Right lung (tissue), 5 donors: ENCODE measurements around the gene GAREM1. TPM values are rescaled to one million over a fixed set of nuclear protein-coding genes. Genes with fewer than 3 reads are reported as not detected.

Experiments
- DNase-seq, 2 donors: peaks; one replicate each; pipeline ENCODE4 v3.0.0-alpha.2; 2013
- polyA plus RNA-seq, 5 donors: library from polyadenylated mRNA; unstranded; fragments of 120-200 nt; gene quantifications; one replicate each; pipeline versions ENCODE4 v1.2.1 to v1.2.3, GENCODE V29; 2013; ENCODE audit warnings: inconsistent platforms in 1 of 5, low replicate concordance in 1 of 5; ENCODE audit not compliant: insufficient read length in 5 of 5, insufficient read depth in 1 of 5

GAREM1 gene
- polyA plus RNA-seq, 5 donors: 9.1 to 16.1 (median 13.0) TPM

- no peak for DNase-seq
Measured at GRCh38 chr18:32460171-32460731, 10.4 kb downstream of the GAREM1 start.

GRCh38 chr18:32459361-32460101, 11.2 kb downstream of the GAREM1 start:
- no peak for DNase-seq

- DNase-seq: no peak
Measured at GRCh38 chr18:32455361-32455760, 15.3 kb downstream of the GAREM1 start.

- DNase-seq: no peak
Measured at GRCh38 chr18:32454593-32454992, 16.1 kb downstream of the GAREM1 start.

GRCh38 chr18:32450874-32451273, 19.8 kb downstream of the GAREM1 start:
- DNase-seq: no peak

GRCh38 chr18:32450026-32450691, 20.5 kb downstream of the GAREM1 start:
- DNase-seq: no peak

GRCh38 chr18:32446780-32447179, 23.9 kb downstream of the GAREM1 start:
- no peak for DNase-seq

- no peak for DNase-seq
Measured at GRCh38 chr18:32445846-32446245, 24.8 kb downstream of the GAREM1 start.

GRCh38 chr18:32443706-32444215, 26.9 kb downstream of the GAREM1 start:
- peak; percentile 62 to 76 for DNase-seq

- DNase-seq: no peak
Measured at GRCh38 chr18:32443033-32443705, 27.5 kb downstream of the GAREM1 start.

- no peak for DNase-seq
Measured at GRCh38 chr18:32442575-32442974, 28.1 kb downstream of the GAREM1 start.

GRCh38 chr18:32441533-32441932, 29.1 kb downstream of the GAREM1 start:
- peak in 1 of 2 donors; percentile 45 for DNase-seq

- no peak for DNase-seq
Measured at GRCh38 chr18:32440518-32440917, 30.2 kb downstream of the GAREM1 start.

- DNase-seq: no peak
Measured at GRCh38 chr18:32439802-32440201, 30.9 kb downstream of the GAREM1 start.

GRCh38 chr18:32439241-32439640, 31.4 kb downstream of the GAREM1 start:
- no peak for DNase-seq

- no peak for DNase-seq
Measured at GRCh38 chr18:32438173-32438572, 32.5 kb downstream of the GAREM1 start.

- DNase-seq: no peak
Measured at GRCh38 chr18:32437100-32437834, 33.4 kb downstream of the GAREM1 start.

- DNase-seq: no peak
Measured at GRCh38 chr18:32435631-32436500, 34.8 kb downstream of the GAREM1 start.

- DNase-seq: no peak
Measured at GRCh38 chr18:32431753-32432152, 38.9 kb downstream of the GAREM1 start.

- DNase-seq: no peak
Measured at GRCh38 chr18:32429402-32429801, 41.3 kb downstream of the GAREM1 start.
